Colonic mucosa (tissue), 4 donors: ENCODE results near the gene ZNF711. TPM values are rescaled to one million over a fixed set of nuclear protein-coding genes. Genes with fewer than 3 reads are reported as not detected.
"Not testable (repeated sequence)": the region's sequence is repeated elsewhere in the genome, so short reads cannot be mapped to it uniquely, and the experiment has no call there.

Experiments used
- DNase-seq: peaks from one replicate; pipeline ENCODE4 v3.0.0-alpha.2; 2020
- H3K27ac ChIP-seq: fragments of 200-600 bp; one replicate; pipeline ENCODE4 v1.8.0; 2021
- H3K27me3 ChIP-seq: fragments of 200-600 bp; one replicate; pipeline ENCODE4 v1.8.0; 2021
- H3K36me3 ChIP-seq: fragments of 200-600 bp; one replicate; pipeline ENCODE4 v1.8.0; 2021
- H3K4me1 ChIP-seq: fragments of 200-600 bp; one replicate; pipeline ENCODE4 v1.8.0; 2021; ENCODE audit warnings: mild to moderate bottlenecking
- H3K4me3 ChIP-seq: fragments of 200-600 bp; one replicate; pipeline ENCODE4 v1.8.0; 2021
- H3K9ac ChIP-seq, 2 donors: one replicate each; pipeline ENCODE4 v1.7.0; 2013; ENCODE audit warnings: control low read depth in 2 of 2, low read depth in 2 of 2, low read length in 2 of 2
- H3K9me3 ChIP-seq: fragments of 200-600 bp; one replicate; pipeline ENCODE4 v1.8.0; 2021
- intact Hi-C: fragments of 100-400 bp; cut with DNase I; formaldehyde crosslinking; loops from one replicate; pipeline ENCODE4 v1.14.1; 2022
- total RNA-seq, 2 donors: library from RNA; stranded (reverse); fragmentation: NEBNext Ultra II Directional in 1 of 2; extraction: Animal tissue kit (Norgen Biotek cat#: 25700) in 1 of 2; gene quantifications; one replicate each; pipeline ENCODE4 v1.2.1, GENCODE V29; 2021
- TF ChIP-seq, protein P1 (sequence below): fragments of 200-600 bp; IDR thresholded peaks from one replicate; pipeline ENCODE4 v1.8.0; 2022; ENCODE audit warnings: antibody characterized with exemption, mild to moderate bottlenecking
- donor health status: healthy.
- donor health status: DM: no; HTN: no; CAD: no.
- donor health status: DM: no; HTN: no; CAD: no.

Gene ZNF711
- total RNA-seq, 2 donors from 2014 or later, result 1.0 to 2.0 TPM

DNA sequence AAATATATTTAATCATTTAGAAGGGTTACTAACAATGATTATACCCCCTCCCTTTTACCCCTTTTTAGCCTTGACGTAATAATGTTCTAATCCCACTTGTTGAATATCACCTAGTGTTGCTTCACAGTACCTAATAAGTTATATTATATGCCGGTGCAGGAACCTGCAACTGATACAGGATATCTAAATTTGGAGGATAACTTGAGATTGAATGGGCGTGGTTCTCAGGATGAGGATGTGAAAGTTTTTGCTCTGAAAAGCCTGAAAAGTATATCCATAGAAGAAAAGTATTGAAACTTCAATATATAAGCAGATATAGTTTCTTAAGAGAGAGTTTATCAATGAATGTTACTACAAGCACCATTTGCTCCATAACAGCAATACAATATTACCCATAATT is 59.8 kb downstream of the ZNF711 start:
- intact Hi-C loops, result no loop called here
- H3K27me3 ChIP-seq, result no peaks in the 10 kb centered on the region
- no peak for DNase-seq
- TF ChIP-seq, protein P1, sequence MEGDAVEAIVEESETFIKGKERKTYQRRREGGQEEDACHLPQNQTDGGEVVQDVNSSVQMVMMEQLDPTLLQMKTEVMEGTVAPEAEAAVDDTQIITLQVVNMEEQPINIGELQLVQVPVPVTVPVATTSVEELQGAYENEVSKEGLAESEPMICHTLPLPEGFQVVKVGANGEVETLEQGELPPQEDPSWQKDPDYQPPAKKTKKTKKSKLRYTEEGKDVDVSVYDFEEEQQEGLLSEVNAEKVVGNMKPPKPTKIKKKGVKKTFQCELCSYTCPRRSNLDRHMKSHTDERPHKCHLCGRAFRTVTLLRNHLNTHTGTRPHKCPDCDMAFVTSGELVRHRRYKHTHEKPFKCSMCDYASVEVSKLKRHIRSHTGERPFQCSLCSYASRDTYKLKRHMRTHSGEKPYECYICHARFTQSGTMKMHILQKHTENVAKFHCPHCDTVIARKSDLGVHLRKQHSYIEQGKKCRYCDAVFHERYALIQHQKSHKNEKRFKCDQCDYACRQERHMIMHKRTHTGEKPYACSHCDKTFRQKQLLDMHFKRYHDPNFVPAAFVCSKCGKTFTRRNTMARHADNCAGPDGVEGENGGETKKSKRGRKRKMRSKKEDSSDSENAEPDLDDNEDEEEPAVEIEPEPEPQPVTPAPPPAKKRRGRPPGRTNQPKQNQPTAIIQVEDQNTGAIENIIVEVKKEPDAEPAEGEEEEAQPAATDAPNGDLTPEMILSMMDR, result no peak
- H3K27ac ChIP-seq, result no peak overlapping the region
- H3K36me3 ChIP-seq, result no peaks in the 10 kb centered on the region
- H3K4me3 ChIP-seq, result no peak overlapping the region
- H3K9ac ChIP-seq, result no peak overlapping the region
- H3K4me1 ChIP-seq, result no peaks in the 10 kb centered on the region
- H3K9me3 ChIP-seq, result no peaks in the 10 kb centered on the region

DNA sequence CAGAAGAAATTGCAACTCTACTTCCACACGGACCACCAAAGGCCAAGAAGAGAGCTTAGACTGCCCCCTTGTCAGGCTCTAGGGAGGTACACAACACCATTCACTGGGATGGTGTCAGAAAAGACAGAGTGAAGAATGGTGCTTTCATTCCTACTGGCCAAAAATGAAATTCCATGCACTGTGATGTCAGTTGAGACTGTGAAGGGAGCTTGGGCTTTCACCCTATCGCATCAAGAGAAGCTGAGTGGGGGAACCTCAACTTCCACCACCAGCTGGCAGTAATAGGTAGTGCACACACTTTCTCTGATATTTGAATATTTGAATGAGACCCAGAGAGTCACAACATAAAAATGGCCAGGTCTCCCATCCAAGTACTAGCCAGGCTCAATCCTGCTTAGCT is 65.9 kb downstream of the ZNF711 start:
- no peaks in the 10 kb centered on the region for H3K4me1 ChIP-seq
- no peak overlapping the region for H3K9ac ChIP-seq
- H3K4me3 ChIP-seq, result no peak overlapping the region
- TF ChIP-seq, protein P1, result no peak
- H3K9me3 ChIP-seq, result no peaks in the 10 kb centered on the region
- H3K27me3 ChIP-seq, result no peaks in the 10 kb centered on the region
- no peak overlapping the region for H3K27ac ChIP-seq
- intact Hi-C loops, result no loop called here
- no peaks in the 10 kb centered on the region for H3K36me3 ChIP-seq
- no peak for DNase-seq

DNA sequence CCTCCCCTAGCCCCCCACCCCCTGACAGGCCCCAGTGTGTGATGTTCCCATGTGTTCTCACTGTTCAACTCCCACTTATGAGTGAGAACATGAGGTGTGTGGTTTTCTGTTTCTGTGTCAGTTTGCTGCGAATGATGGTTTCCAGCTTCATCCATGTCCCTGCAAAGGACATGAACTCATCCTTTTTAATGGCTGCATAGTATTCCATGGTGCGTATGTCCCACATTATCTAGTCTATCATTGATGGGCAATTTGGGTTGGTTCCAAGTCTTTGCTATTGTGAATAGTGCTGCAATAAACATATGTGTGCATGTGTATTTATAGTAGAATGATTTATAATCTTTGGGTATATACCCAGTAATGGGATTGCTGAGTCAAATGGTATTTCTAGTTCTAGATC is 67.6 kb downstream of the ZNF711 start:
- H3K27me3 ChIP-seq, H3K4me1 ChIP-seq, H3K4me3 ChIP-seq, H3K9me3 ChIP-seq, H3K27ac ChIP-seq, H3K36me3 ChIP-seq, H3K9ac ChIP-seq, DNase-seq, intact Hi-C loops: not testable (repeated sequence)

Other genes with a start within 250 kb of the ZNF711 start
- gene APOOL, start 240.1 kb upstream of the ZNF711 start, total RNA-seq, result 10 to 100 TPM; 22.3 to 31.9 TPM
- not detected for gene SATL1, start 212 bp upstream of the ZNF711 start, total RNA-seq
- 100 to 1,000 TPM; 145 to 190 TPM for gene POF1B, start 135.7 kb downstream of the ZNF711 start, total RNA-seq